Skeletal muscle satellite cell (primary cell): Measurements from ENCODE around the gene PAK5.

Source experiments
- H3K27me3 ChIP-seq: 2 replicates; pipeline ENCODE4 v1.7.0; 2013; ENCODE audit warnings: low read length; ENCODE audit not compliant: control insufficient read depth, insufficient read depth
- H3K36me3 ChIP-seq: 2 replicates; pipeline ENCODE4 v1.7.0; 2013; ENCODE audit warnings: mild to moderate bottlenecking, control low read depth, low read length; ENCODE audit not compliant: insufficient read depth
- H3K4me1 ChIP-seq: 2 replicates; pipeline ENCODE4 v1.7.0; 2013; ENCODE audit warnings: low read length; ENCODE audit not compliant: control insufficient read depth, insufficient read depth
- H3K4me2 ChIP-seq: 2 replicates; pipeline ENCODE4 v1.7.0; 2013; ENCODE audit warnings: mild to moderate bottlenecking, low read length
- H3K4me3 ChIP-seq: 2 replicates; pipeline ENCODE4 v1.7.0; 2013; ENCODE audit warnings: low read length
- H3K9ac ChIP-seq: 2 replicates; pipeline ENCODE4 v1.7.0; 2013; ENCODE audit warnings: mild to moderate bottlenecking, low read depth, low read length, moderate library complexity
- H3K9me3 ChIP-seq: replicated peaks from 2 replicates; pipeline ENCODE4 v1.7.0; 2013; ENCODE audit warnings: mild to moderate bottlenecking, control low read depth, low read length

The PAK5 gene

GRCh38 chr20:9594284-9594875 lies 244.5 kb downstream of the PAK5 start:
- Histone ChIP-seq H3K4me1 (no peaks in the 10 kb centered on the region), H3K4me3 (no peak overlapping the region), H3K27me3 (peaks cover 8% of the 10 kb centered on the region), H3K9me3 (no peaks in the 10 kb centered on the region), H3K4me2 (no peak overlapping the region), H3K36me3 (no peaks in the 10 kb centered on the region), H3K9ac (no peak overlapping the region)

DNA sequence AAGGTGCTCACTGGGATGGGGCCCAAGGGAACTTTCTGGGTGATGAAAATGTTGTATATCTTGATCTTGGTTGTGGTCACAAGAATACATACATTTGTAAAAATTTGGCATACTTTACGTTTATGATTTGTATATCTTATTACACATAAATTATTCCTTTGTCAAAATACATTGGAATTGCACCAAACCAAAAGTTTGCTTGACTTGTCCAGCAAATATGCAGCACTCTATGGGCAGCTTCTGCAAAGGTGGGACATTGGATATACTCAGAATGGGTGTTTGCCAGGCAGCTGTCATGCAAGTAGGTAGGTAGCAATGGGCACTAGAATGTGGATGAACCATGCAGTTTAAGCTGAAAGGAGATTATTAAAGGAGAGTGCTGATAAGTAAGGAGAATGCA lies 246.5 kb downstream of the PAK5 start:
- no peak overlapping the region for H3K9ac ChIP-seq
- H3K4me2 ChIP-seq = no peak overlapping the region
- H3K4me1 ChIP-seq = no peaks in the 10 kb centered on the region
- H3K9me3 ChIP-seq = no peaks in the 10 kb centered on the region
- H3K4me3 ChIP-seq = no peak overlapping the region
- H3K36me3 ChIP-seq = no peaks in the 10 kb centered on the region
- H3K27me3 ChIP-seq = peaks cover 26% of the 10 kb centered on the region

DNA sequence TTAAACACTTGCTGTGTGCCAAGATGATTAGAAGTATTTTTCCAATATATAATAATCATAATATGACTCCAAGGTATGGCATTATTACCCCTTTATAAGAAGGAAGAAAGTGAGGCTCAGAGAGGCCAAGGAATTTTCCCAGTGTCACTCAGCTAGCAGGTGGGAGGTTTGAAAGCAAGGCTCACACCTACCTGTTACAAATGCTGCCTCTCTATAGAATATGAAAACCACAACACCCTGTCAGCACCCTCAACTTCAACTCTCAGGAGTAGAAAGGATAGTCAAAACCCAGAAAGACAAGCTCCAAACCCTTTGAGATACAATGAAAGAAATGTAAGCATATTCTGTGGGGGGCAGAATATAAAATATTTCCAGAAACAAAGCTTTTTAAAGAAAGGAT lies 247.8 kb downstream of the PAK5 start:
- no peak overlapping the region for H3K4me2 ChIP-seq
- no peaks in the 10 kb centered on the region for H3K9me3 ChIP-seq
- H3K4me3 ChIP-seq = no peak overlapping the region
- H3K27me3 ChIP-seq = peaks cover 26% of the 10 kb centered on the region
- no peak overlapping the region for H3K9ac ChIP-seq
- H3K36me3 ChIP-seq = no peaks in the 10 kb centered on the region
- H3K4me1 ChIP-seq = no peaks in the 10 kb centered on the region

- H3K27me3 ChIP-seq = peaks cover 26% of the 10 kb centered on the region
- H3K4me3 ChIP-seq = no peak overlapping the region
- H3K36me3 ChIP-seq = no peaks in the 10 kb centered on the region
- H3K4me2 ChIP-seq = no peak overlapping the region
- no peaks in the 10 kb centered on the region for H3K4me1 ChIP-seq
- H3K9ac ChIP-seq = no peak overlapping the region
- H3K9me3 ChIP-seq = no peaks in the 10 kb centered on the region
Observed at GRCh38 chr20:9590189-9590588, 248.7 kb downstream of the PAK5 start.

- H3K4me3 ChIP-seq = no peak overlapping the region
- no peaks in the 10 kb centered on the region for H3K36me3 ChIP-seq
- H3K9ac ChIP-seq = no peak overlapping the region
- no peak overlapping the region for H3K4me2 ChIP-seq
- H3K9me3 ChIP-seq = no peaks in the 10 kb centered on the region
- peaks cover 23% of the 10 kb centered on the region for H3K27me3 ChIP-seq
- no peaks in the 10 kb centered on the region for H3K4me1 ChIP-seq
Observed at GRCh38 chr20:9588706-9589105, 250.2 kb downstream of the PAK5 start.

DNA sequence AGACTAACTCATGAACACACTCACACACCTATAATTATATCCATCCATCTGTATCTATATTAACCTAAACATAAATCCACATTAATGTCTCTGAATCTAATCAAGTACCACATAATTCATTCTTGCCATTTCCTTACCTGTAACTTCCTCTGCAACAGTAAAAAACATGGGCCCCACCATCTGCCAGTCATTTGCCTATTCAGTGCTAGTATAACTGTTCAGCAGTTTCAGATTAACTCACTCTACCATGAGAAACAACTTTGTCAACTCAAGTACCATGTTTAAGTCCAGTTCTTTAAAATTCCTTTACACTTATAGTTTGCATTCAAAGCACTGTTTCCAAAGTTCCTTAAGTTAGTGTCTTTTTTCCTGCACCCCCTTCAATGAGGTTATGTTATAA lies 255.7 kb downstream of the PAK5 start:
- Histone ChIP-seq H3K9me3 (no peaks in the 10 kb centered on the region), H3K4me3 (no peak overlapping the region), H3K9ac (no peak overlapping the region), H3K4me1 (no peaks in the 10 kb centered on the region), H3K4me2 (no peak overlapping the region), H3K36me3 (no peaks in the 10 kb centered on the region), H3K27me3 (peaks cover 20% of the 10 kb centered on the region)

- H3K4me3 ChIP-seq = no peak overlapping the region
- no peaks in the 10 kb centered on the region for H3K4me1 ChIP-seq
- H3K4me2 ChIP-seq = no peak overlapping the region
- no peak overlapping the region for H3K9ac ChIP-seq
- H3K36me3 ChIP-seq = no peaks in the 10 kb centered on the region
- H3K27me3 ChIP-seq = peaks cover 12% of the 10 kb centered on the region
- no peaks in the 10 kb centered on the region for H3K9me3 ChIP-seq
Observed at GRCh38 chr20:9582137-9582536, 256.7 kb downstream of the PAK5 start.

DNA sequence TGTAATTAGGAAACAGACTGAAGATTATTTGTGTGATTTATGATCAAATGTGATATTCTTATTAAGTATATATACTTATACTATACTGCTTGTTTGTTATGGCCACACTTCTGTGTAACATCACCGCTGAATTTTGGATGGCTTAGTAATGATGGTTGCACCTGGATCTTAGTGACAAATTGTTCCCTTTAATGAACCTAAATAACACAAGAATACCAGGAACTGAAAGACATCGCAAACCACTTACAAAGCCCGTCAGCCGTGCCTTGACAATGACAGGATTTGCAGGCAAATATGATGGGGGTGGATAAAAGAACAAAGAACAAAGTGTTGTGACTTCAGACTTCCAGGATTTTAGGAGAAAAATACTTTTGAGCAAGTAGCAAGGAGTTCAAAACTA lies 257.4 kb downstream of the PAK5 start:
- Histone ChIP-seq H3K4me3 (no peak overlapping the region), H3K4me1 (no peaks in the 10 kb centered on the region), H3K4me2 (no peak overlapping the region), H3K9me3 (no peaks in the 10 kb centered on the region), H3K27me3 (peaks cover 15% of the 10 kb centered on the region), H3K36me3 (no peaks in the 10 kb centered on the region), H3K9ac (no peak overlapping the region)

- Histone ChIP-seq H3K36me3 (no peaks in the 10 kb centered on the region), H3K4me1 (no peaks in the 10 kb centered on the region), H3K9ac (no peak overlapping the region), H3K9me3 (no peaks in the 10 kb centered on the region), H3K4me2 (no peak overlapping the region), H3K4me3 (no peak overlapping the region), H3K27me3 (peaks cover 33% of the 10 kb centered on the region)
Observed at GRCh38 chr20:9578594-9578993, 260.3 kb downstream of the PAK5 start.

GRCh38 chr20:9577397-9577796 lies 261.5 kb downstream of the PAK5 start:
- Histone ChIP-seq H3K4me1 (no peaks in the 10 kb centered on the region), H3K27me3 (peaks cover 43% of the 10 kb centered on the region), H3K4me3 (no peak overlapping the region), H3K9ac (no peak overlapping the region), H3K9me3 (no peaks in the 10 kb centered on the region), H3K4me2 (no peak overlapping the region), H3K36me3 (no peaks in the 10 kb centered on the region)

- Histone ChIP-seq H3K4me2 (no peak overlapping the region), H3K4me1 (no peaks in the 10 kb centered on the region), H3K9me3 (no peaks in the 10 kb centered on the region), H3K36me3 (no peaks in the 10 kb centered on the region), H3K9ac (no peak overlapping the region), H3K27me3 (peaks cover 45% of the 10 kb centered on the region), H3K4me3 (no peak overlapping the region)
Observed at GRCh38 chr20:9576695-9577094, 262.2 kb downstream of the PAK5 start.

DNA sequence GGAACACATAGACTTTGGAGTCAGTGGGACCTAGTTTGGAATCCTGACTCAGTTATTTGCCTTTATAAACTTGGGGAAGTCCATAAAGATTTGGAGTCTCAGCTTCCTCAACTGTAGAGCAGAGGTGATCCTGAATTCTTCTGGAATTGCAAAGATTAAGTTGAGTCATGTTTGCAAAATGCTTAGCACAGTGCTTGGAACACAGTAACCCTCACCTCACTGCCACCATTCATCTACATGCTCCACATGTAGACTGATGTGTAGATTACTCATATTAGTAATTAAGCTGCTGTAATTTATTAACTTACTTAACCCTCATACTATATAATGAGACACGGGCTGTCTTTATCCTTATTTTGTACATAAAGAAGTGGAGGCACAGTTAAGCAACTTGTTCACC lies 263.0 kb downstream of the PAK5 start:
- Histone ChIP-seq H3K4me1 (no peaks in the 10 kb centered on the region), H3K9ac (no peak overlapping the region), H3K9me3 (no peaks in the 10 kb centered on the region)

More for the DNA sequence above, 263.0 kb downstream of the PAK5 start:
- peaks cover 45% of the 10 kb centered on the region for H3K27me3 ChIP-seq
- no peaks in the 10 kb centered on the region for H3K36me3 ChIP-seq
- H3K4me3 ChIP-seq = no peak overlapping the region
- H3K4me2 ChIP-seq = no peak overlapping the region
